Measurements from ENCODE around the gene AARSD1.
"Not testable (repeated sequence)": the region's sequence is repeated elsewhere in the genome, so short reads cannot be mapped to it uniquely, and the experiment has no call there.

AARSD1 gene

DNA sequence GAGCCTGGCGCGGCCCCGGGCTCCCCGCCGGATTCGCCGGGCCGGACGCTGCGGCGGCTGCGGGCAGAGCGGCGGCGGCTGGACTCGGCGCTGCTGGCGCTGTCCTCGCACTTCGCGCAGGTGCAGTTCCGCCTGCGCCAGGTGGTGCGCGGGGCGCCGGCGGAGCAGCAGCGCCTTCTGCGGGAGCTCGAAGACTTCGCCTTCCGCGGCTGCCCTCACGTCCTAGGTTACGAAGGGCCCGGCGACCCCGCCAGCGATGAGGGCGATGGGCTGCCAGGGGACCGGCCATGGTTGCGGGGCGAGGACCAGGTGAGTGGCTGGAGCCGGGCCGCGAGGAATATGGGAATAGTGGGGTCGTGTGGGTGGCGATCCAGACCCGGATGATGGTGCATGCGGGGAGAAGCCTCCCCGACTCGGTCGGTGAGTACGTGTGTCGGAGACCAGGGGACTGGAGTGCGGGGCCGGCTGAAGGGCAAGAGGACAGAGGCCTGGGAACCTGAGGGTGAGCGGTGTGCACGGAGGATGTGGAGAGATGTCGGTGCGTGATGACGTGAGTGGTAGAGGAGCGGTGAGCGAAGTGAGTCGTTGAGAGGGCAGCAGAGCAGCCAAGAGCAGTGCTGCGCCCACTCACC, 16.6 kb upstream of the AARSD1 start:
- peak; percentile 62 for DNase-seq

DNA sequence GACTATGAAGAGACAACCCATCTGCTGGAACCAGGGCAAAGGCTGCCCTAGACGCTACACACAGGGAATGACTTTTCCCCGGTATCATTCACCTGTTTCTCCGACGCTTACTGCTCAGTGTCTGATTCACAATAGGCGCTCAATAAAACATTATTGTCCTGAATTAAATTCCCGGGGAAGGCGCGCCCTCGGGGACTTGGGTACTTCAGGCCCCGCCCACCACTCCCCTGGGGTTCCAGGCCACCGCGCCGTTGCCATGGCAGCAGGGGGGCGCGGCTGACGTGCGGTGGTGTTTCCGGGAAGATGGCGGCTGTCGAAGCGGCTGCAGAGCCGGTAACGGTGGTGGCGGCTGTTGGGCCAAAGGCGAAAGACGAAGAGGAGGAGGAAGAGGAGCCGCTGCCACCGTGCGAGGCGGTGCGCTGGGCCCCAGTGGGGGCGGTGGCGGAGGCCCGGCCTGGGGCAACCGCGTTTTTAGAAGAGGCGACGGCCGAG, 16.1 kb upstream of the AARSD1 start, which contains the start of gene RUNDC1:
Gene RUNDC1 (plus strand): TSS at position 292 of the 492 bp plus-strand sequence. CDS start 12 bp downstream, at position 304.
- peak; percentile 82 for DNase-seq

GRCh38 chr17:42979511-42980273, 15.4 kb upstream of the AARSD1 start, which contains the start of gene PTGES3L:
PTGES3L (minus strand) TSS chr17:42980080; CDS start chr17:42980053, 27 bp downstream.
- peak; percentile 81 for DNase-seq

DNA sequence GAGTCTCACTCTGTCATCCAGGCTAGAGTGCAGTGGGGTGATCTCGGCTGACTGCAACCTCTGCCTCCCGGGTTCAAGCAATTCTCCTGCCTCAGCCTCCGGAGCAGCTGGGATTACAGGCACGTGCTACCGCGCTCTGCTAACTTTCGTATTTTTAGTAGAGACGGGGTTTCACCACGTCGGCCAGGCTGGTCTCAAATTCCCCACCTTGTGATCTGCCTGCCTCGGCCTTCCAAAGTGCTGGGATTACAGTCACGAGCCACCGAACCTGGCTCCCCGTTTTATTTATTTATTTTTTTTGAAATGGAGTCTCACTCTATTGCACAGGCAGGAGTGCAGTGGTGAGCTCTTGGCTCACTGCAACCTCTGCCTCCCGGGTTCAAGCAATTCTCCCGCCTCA, 11.4 kb upstream of the AARSD1 start:
- DNase-seq = not testable (repeated sequence)

DNA sequence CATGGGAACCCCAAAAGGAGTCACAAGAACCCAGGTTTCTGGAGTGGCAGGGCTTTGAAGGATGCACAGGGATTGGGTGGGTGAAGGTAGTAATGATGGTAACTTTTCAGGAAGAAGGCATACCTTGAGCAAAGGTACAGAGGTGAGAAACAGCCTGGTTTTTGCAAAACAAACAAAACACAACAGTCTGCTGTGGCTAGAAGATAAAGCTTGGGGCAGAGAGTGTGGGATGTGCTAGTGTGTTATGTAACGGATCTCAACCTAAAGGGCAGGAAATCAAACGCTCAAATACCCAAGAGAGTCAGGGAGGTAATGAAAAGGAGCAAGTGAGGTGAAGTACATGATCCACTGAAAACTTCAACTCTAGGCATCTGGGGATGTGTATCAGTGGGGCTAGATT, 11.0 kb upstream of the AARSD1 start:
- DNase-seq = no peak

DNA sequence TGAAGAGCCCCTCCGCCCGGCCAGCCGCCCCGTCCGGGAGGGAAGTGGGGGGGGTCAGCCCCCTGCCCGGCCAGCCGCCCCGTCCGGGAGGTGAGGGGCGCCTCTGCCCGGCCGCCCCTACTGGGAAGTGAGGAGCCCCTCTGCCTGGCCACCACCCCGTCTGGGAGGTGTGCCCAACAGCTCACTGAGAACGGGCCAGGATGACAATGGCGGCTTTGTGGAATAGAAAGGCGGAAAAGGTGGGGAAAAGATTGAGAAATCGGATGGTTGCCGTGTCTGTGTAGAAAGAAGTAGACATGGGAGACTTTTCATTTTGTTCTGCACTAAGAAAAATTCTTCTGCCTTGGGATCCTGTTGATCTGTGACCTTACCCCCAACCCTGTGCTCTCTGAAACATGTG, 9.1 kb upstream of the AARSD1 start:
- not testable (repeated sequence) for DNase-seq

- no peak for DNase-seq
These were observed 7.3 kb upstream of the AARSD1 start for GRCh38 chr17:42971589-42971988.

GRCh38 chr17:42969001-42969581, 4.8 kb upstream of the AARSD1 start:
- no peak for DNase-seq

DNA sequence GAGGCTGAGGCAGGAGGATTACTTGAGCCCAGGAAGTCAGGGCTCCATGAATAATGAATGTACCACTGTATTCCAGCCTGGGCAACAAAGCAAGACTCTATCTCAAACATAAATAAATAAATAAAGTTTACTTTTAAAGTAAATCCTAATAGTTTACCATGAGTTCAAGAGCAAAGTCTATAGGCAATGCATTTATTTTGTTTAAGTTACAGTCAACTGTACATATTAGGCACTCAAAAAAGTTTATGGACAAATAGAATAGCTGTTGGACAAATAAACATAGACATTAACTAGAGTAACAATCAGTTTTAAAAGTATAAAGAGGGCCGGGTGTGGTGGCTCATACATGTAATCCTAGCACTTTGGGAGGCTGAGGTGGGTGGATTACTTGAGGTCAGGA, 3.7 kb upstream of the AARSD1 start:
- DNase-seq = no peak

- no peak for DNase-seq
These were observed 10.6 kb downstream of the AARSD1 start for GRCh38 chr17:42953669-42954068.

GRCh38 chr17:42950044-42950783, 14.0 kb downstream of the AARSD1 start:
- no peak for DNase-seq

- no peak for DNase-seq
These were observed 17.4 kb downstream of the AARSD1 start for GRCh38 chr17:42946812-42947211.

DNA sequence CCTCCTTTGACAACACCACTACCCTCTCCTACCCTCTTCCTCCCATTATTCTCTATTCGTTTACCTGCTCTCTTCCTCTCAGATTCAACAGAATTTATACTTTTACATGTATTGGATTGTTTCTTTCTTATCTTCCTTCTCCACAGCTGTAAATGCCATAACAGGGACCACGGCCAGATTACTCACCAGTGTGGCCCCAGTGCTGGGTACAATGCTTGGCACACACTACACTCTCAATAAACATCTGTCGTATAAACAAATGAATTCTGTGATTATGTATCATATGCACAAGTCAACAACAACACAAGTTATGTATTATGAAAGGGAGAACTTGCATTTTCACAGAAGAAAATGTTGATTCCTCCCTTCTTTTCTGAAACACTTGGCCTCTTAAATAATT, 20.0 kb downstream of the AARSD1 start:
- DNase-seq = no peak

GRCh38 chr17:42937712-42938596, 26.3 kb downstream of the AARSD1 start:
- peak; percentile 42 for DNase-seq

DNA sequence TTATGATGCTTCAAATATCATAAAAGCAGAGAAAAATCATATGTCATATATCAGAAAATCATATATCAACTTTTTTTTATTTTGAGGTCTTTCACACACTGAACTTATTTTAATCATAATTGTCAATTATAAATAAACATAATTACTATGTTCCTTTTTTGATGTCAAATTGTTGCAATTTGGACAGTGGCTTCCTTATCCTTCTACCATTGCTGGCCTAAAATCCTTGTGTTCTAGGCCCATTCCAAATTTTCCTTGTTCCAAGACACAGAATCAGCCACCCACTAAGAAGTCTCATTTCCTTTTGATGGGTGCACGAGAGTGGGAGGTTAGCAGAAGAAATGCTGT, 34.8 kb downstream of the AARSD1 start:
- DNase-seq = no peak

GRCh38 chr17:42928714-42929496, 35.3 kb downstream of the AARSD1 start:
- no peak for DNase-seq

DNA sequence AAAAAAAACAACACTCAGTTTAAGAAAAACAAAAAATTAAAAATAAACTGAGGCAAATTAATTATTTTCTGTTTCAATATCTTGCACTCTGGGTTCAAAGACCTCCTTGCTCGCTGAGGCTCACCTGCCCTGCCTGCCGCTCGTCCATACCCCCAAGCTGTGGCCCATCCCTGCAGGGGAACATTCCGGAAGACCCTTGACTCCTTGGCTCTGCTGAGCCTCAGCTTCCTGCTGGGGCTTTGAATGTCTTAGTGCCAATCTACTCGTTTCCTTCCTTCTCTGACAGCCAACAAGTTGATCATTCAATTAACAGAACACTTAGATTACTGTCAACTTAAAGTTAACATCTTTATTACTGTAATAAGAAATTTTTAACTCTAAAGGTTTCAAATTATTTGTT, 39.4 kb downstream of the AARSD1 start:
- no peak for DNase-seq

DNA sequence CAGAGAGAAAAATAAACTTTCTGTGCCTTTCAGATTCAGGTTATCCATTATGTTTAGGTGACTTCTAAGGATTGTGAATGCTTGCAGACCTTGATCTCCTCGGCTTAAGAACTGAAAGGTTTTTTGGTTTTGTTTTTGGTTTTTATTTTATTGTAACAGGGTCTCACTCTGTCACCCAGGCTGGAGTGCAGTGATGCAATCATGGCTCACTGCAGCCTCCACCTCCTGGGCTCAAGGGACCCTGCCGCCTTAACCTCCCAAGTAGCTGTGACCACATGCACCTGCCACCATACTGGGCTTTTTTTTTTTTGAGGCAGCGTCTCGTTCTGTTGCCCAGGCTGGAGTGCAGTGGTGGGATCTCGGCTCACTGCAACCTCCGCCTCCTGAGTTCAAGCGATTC, 40.8 kb downstream of the AARSD1 start:
- not testable (repeated sequence) for DNase-seq

- no peak for DNase-seq
These were observed 42.0 kb downstream of the AARSD1 start for GRCh38 chr17:42922294-42922693.

DNA sequence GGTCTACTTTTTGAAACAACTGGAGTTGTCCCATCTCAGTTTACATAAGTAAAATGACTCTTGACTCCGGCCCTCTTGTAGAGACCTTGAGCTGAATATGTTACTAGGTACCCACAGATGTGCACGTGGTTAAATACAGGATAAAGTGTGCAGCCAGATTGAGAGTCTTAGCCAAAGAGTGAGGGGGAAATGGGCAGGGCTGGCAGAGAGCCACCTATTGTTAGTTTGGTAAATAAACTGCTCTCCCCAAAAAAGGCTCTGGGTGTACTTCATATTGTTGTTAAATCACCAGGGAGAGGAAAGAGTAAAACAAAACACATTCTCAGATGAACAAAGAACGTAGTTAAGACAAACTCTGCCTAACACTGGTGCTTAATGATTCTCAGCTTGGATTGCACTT, 43.3 kb downstream of the AARSD1 start:
- no peak for DNase-seq

Data from NCI-H2171 treated with DMSO at 0.1 percent for 48 hours (cell line).